Stimulated activated CD8-positive, alpha-beta memory T cell treated with anti-CD3 and anti-CD28 coated beads, Interleukin-15, amount 100 ng/mL, for 4 hours (primary cell): Measurements from ENCODE around the gene PEX11G.

Experiments
- DNase-seq, 2 donors: peaks; one replicate each; pipeline ENCODE4 v3.0.0-alpha.2; 2020; ENCODE audit warnings: low read depth in 2 of 2

PEX11G gene

DNA sequence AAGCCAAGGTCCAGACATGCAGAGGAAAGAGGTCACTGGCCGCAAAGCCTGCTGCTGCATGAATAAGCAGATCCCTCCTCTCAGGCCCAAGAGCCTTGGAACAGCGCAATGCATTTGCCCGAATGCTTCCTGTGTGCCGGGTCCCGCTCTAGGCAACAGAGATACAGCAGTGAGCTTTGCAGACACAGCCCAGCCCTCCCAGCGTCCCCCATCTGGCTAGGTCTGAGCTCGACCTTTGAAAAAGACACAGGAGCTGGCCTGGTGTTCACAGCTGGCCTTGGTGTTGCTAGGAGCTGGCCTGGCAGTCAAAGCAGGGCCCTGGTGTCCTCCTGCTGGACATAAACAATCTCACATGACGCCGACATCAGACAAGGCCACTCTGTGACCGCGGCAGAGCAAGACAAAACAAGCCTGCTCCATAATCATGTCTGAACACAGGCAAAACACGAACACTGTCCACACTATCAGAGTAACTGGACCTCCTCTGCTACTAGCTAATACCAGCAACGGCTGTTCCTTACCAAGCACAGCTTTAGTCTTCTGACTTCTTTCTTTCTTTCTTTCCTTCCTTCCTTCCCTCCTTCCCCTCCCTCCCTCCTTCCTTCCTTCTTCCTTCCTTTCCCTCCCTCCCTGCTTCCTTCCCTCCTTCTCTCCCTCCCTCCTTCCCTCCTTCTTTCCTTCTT is 5.7 kb upstream of the PEX11G start:
- no peak for DNase-seq

GRCh38 chr19:7492558-7492957 is 3.7 kb upstream of the PEX11G start:
- DNase-seq, result no peak

DNA sequence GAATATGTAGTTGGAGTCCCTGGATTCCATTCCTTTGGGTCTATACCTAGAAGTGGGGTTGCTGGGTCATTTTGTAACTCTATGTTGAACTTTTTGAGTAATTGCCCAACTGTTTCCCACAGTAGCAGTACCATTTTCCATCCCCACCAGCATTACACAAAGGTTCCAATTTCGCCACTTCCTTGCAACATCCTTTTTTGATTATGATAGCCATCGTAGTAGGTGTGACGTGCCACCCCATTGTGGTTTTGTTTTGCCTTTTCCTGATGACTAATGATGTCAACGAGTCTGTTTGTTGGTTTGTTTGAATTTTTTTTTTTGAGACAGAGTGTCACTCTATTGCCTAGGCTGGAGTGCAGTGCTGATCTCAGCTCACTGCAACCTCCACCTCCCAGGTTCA is 3.3 kb upstream of the PEX11G start:
- peak in 1 of 2 donors; percentile 32 for DNase-seq

GRCh38 chr19:7489609-7490044 is 792 bp upstream of the PEX11G start:
- no peak for DNase-seq

- no peak for DNase-seq
Measured at GRCh38 chr19:7486923-7487322, 1.9 kb downstream of the PEX11G start.

- no peak for DNase-seq
Measured at GRCh38 chr19:7483720-7484201, 5.1 kb downstream of the PEX11G start.

DNA sequence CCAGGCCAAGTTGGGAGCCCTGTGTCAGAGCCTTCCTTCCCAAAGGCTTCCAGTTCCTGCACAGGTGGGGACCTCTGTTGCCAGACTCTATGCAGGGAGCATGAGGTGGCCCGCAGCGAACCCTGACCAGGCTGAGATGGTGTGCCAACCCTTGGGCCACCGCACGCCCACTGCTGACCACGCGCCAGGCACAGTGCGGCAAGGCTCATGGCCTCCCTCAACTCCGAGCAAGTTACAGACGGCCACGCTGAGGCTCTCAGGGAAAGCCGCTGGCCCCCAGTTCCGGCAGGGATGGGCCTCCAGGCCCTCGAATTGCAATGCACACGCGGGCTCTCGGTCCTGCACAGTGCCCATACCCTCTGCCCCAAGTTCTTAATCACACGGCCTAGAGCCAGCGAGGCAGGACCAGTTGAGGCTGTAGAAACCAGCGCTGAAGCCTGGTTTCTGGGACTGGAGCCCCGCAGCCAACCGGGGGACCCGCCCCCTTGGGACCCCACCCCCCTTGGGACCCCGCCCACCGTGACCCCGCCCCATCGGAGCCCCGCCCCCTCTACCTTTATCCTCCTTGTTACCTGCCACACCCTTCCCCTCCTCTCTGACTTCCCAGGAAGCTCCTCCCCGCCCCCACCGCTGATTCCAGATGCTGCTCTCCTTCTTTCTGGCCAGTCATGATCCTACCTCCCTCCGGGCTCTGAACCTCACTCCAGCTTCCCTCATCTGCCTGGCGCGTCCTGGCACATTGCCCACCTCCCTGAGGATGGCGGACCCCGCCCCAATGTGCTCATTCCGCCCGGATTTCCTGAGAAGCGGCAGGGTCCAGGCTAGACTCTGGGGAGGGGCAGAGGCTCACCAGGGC is 6.0 kb downstream of the PEX11G start:
- no peak for DNase-seq

GRCh38 chr19:7480970-7481255 is 7.9 kb downstream of the PEX11G start:
- DNase-seq, result no peak

DNA sequence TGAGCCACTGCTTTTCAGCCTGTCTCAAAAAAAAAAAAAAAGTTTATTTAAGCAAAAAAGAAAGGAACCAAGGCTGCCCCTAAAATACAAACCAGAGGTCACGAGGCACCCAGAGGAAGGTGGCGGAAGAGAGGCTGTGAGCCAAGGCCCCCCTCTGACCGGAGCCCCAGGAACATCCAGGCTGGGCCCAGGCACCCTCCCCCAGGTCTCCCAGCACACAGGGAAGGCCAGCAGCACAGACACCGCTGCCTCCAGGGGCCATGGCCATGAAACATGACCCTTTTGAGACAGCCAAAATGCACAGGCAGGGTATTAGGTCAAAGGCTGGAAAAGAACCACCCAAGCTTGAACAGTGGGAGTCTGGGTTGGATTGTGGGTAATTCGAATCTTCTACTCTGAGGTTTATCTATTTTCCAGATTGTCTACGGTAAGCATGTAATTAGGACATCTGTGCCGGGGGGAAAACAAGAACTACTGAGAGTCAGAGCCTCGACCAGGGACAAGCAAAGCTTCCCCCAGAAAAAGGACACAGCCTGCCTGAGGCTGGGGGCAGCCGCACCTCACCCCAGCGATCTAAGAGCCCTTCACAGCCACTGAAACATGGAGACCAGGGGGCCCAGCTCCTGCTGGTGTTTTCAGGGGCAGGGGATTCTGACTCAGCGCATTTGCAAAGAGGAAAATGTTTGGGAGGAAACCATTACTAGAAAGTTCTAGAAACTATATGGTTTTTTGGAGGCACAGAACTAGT is 8.4 kb downstream of the PEX11G start:
- DNase-seq, result no peak

DNA sequence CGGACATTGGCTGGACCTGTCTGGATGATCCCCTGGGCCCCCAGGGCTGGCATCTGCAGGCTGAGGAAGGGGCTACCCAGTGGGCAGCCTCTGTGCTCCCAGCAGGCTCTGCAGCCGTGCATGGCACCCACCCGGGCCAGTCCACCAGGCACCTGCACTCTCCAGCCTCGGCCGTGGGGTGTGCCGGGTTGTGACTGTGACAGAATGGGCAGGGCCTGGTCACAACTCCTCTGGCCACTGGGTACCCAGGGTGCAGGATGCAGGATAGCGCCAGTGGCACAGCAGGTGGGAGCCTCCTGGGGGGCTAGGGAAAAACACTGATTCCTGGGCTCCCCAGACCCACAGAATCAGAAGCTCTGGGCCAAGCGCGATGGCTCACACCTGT is 10.0 kb downstream of the PEX11G start:
- DNase-seq, result no peak

- no peak for DNase-seq
Measured at GRCh38 chr19:7478173-7478842, 10.5 kb downstream of the PEX11G start.

GRCh38 chr19:7477758-7478157 is 11.1 kb downstream of the PEX11G start:
- no peak for DNase-seq

GRCh38 chr19:7476777-7477494 is 11.9 kb downstream of the PEX11G start:
- DNase-seq, result no peak

DNA sequence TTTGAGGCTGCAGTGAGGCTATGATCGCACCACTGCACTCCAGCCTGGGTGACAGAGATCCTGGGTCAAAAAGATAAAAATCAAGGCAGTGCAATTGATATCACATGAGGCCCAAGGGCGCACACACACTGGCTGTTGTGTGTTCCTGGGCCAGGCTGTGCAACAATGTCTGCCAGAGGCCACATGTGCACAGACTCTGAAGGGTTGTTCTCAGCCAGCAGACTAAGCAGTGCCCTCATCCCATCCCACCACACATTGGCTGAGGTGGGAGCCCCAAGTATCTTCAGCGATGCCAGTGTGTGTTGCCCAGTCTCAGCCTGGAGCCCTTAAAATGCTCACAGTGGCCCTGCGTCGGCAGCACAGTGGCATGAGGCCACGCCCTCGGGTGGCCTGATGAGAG is 12.6 kb downstream of the PEX11G start:
- DNase-seq, result no peak

- no peak for DNase-seq
Measured at GRCh38 chr19:7475665-7476064, 13.2 kb downstream of the PEX11G start.

- DNase-seq, result no peak
Measured at GRCh38 chr19:7471696-7472615, 16.9 kb downstream of the PEX11G start.

DNA sequence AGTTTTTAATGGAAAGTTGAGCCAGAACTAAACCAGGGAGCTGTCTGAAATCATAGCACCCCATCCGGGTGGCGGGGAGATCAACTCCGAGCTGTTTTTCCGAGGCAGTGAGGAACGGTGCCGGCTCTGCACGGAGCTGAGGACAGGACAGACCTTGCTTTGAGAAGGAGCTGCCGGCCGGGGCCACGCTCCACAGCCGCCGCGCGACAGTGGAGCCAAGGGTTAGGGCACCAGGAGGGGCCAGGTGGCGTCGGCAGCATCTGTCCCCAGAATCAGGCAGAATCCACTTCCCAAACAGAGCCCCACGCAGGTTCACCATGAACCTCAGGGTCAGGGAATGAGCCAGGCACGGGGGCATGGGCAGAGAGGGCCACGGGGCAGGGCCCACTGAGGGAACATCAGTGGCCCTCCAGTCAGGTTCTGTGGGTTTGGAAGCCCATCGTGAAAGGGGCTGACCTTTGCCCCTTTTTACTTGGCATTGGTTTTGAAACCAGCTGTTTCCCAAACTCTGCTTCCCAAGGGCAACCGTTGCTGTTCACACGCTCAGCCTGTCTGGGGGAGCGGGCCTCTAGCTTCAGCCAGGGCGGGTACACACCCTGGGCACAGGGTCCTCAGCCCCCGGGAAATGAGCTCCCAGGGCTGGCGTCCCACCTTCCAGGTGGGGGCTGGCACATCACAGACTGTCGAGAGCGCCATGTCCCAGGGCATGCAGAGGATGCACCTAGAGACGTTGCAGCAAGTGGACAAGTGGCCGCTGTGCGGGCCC is 18.1 kb downstream of the PEX11G start:
- DNase-seq, result no peak

GRCh38 chr19:7469669-7470285 is 19.1 kb downstream of the PEX11G start:
- no peak for DNase-seq

- DNase-seq, result no peak
Measured at GRCh38 chr19:7468840-7469239, 20.0 kb downstream of the PEX11G start.
